Endodermal cell (in vitro differentiated cells): Measurements from ENCODE around the gene SLC22A16. TPM values are rescaled to one million over a fixed set of nuclear protein-coding genes. Genes with fewer than 3 reads are reported as not detected.

ENCODE experiments used
- DNase-seq: peaks from one replicate; pipeline ENCODE4 v3.0.0-alpha.2; 2017
- H3K27ac ChIP-seq: 2 replicates; pipeline ENCODE4 v1.5.1; 2013; ENCODE audit warnings: mild to moderate bottlenecking, low read depth, low read length, moderate library complexity
- H3K27me3 ChIP-seq: 2 replicates; pipeline ENCODE4 v1.6.1; 2013; ENCODE audit warnings: mild to moderate bottlenecking, low read length, moderate library complexity; ENCODE audit not compliant: insufficient read depth, control insufficient read depth, poor library complexity, severe bottlenecking
- H3K36me3 ChIP-seq: 2 replicates; pipeline ENCODE4 v1.7.0; 2013; ENCODE audit warnings: mild to moderate bottlenecking, low read length, moderate library complexity; ENCODE audit not compliant: control insufficient read depth, insufficient read depth
- H3K4me1 ChIP-seq: one replicate; pipeline ENCODE4 v1.7.0; 2013; ENCODE audit warnings: low read length; ENCODE audit not compliant: control insufficient read depth, insufficient read depth
- H3K4me3 ChIP-seq: 2 replicates; pipeline ENCODE4 v1.5.1; 2013; ENCODE audit warnings: mild to moderate bottlenecking, low read length, moderate library complexity
- H3K9ac ChIP-seq: 2 replicates; pipeline ENCODE4 v1.6.1; 2013; ENCODE audit warnings: mild to moderate bottlenecking, low read length, moderate library complexity; ENCODE audit not compliant: poor library complexity, severe bottlenecking; ENCODE audit errors: extremely low read depth
- H3K9me3 ChIP-seq: 2 replicates; pipeline ENCODE4 v1.6.1; 2013; ENCODE audit warnings: mild to moderate bottlenecking, low read length, moderate library complexity; ENCODE audit not compliant: control insufficient read depth
- H3K27ac Mint-ChIP-seq: 2 replicates; pipeline ENCODE4 v1.8.0; 2020; ENCODE audit warnings: mixed read lengths
- H3K27me3 Mint-ChIP-seq: 2 replicates; pipeline ENCODE4 v1.8.0; 2021; ENCODE audit warnings: mild to moderate bottlenecking, mixed read lengths; ENCODE audit not compliant: insufficient read depth
- H3K36me3 Mint-ChIP-seq: 2 replicates; pipeline ENCODE4 v1.8.0; 2020; ENCODE audit warnings: low read depth, mixed read lengths
- H3K4me1 Mint-ChIP-seq: 2 replicates; pipeline ENCODE4 v1.8.0; 2020; ENCODE audit warnings: mixed read lengths
- H3K4me3 Mint-ChIP-seq: 2 replicates; pipeline ENCODE4 v1.8.0; 2020; ENCODE audit warnings: mild to moderate bottlenecking, moderate library complexity, mixed read lengths
- H3K9me3 Mint-ChIP-seq: 2 replicates; pipeline ENCODE4 v1.8.0; 2020; ENCODE audit warnings: mild to moderate bottlenecking, mixed read lengths
- CTCF ChIP-seq: fragments of 200-600 bp; sonication (generic); conservative IDR thresholded peaks from 2 replicates; pipeline ENCODE4 v1.5.0; 2021; ENCODE audit warnings: antibody characterized with exemption, mild to moderate bottlenecking
- WGBS, 2 experiments: methylation state at CpG; one replicate each; pipeline versions ENCODE4 v1.1.5 to v1.1.7; 2013; ENCODE audit warnings: missing lambda C conversion rate in 2 of 2, mixed read lengths in 1 of 2; ENCODE audit not compliant: insufficient coverage in 1 of 2, insufficient read length in 1 of 2; 5-methylcytosine and 5-hydroxymethylcytosine counted together
- total RNA-seq, 2 donors: library from RNA; stranded (reverse); fragmentation: NEBNext Ultra II Directional in 1 of 2; extraction: Animal tissue kit (Norgen Biotek cat#: 25700) in 1 of 2; gene quantifications; 2 replicates in 1 of 2; 3 replicates in 1 of 2; pipeline ENCODE4 v1.2.1, GENCODE V29; 2021

SLC22A16 gene
- total RNA-seq, 2 donors from 2014 or later: not detected

- H3K9ac ChIP-seq: no peak overlapping the region
- Mint-ChIP-seq H3K9me3 (peaks cover 18% of the 10 kb centered on the region), H3K4me3 (no peak overlapping the region), H3K4me1 (no peaks in the 10 kb centered on the region), H3K27ac (no peak overlapping the region), H3K36me3 (no peaks in the 10 kb centered on the region), H3K27me3 (peaks cover 7% of the 10 kb centered on the region)
- peaks cover 8% of the 10 kb centered on the region for H3K27me3 ChIP-seq
- peaks cover 7% of the 10 kb centered on the region for H3K9me3 ChIP-seq
- DNase-seq: no peak
- WGBS, 2 experiments: 84 to 85% methylated on average over 2 to 4 of the region's 4 CpGs
- no peaks in the 10 kb centered on the region for H3K4me1 ChIP-seq
- H3K36me3 ChIP-seq: no peaks in the 10 kb centered on the region
- H3K27ac ChIP-seq: no peak overlapping the region
- TF ChIP-seq CTCF: no peak
- no peak overlapping the region for H3K4me3 ChIP-seq
Observed at GRCh38 chr6:110474500-110474899, 1.9 kb downstream of the SLC22A16 start.

GRCh38 chr6:110472739-110473138 lies 3.7 kb downstream of the SLC22A16 start:
- Mint-ChIP-seq H3K4me3 (no peak overlapping the region), H3K9me3 (peaks cover 18% of the 10 kb centered on the region), H3K36me3 (no peaks in the 10 kb centered on the region), H3K27me3 (peaks cover 6% of the 10 kb centered on the region), H3K27ac (no peak overlapping the region), H3K4me1 (no peaks in the 10 kb centered on the region)
- Histone ChIP-seq H3K9ac (no peak overlapping the region), H3K9me3 (peaks cover 7% of the 10 kb centered on the region), H3K4me3 (no peak overlapping the region), H3K36me3 (no peaks in the 10 kb centered on the region), H3K4me1 (no peaks in the 10 kb centered on the region), H3K27me3 (peaks cover 8% of the 10 kb centered on the region), H3K27ac (no peak overlapping the region)
- WGBS, 2 experiments: 94 to 100% methylated on average over 3 to 4 of the region's 4 CpGs
- DNase-seq: no peak
- no peak for TF ChIP-seq CTCF

GRCh38 chr6:110471726-110472365 lies 4.6 kb downstream of the SLC22A16 start:
- H3K36me3 ChIP-seq: no peaks in the 10 kb centered on the region
- Mint-ChIP-seq H3K36me3 (no peaks in the 10 kb centered on the region), H3K9me3 (peaks cover 18% of the 10 kb centered on the region), H3K4me3 (no peak overlapping the region), H3K27ac (no peak overlapping the region), H3K27me3 (peaks cover 6% of the 10 kb centered on the region), H3K4me1 (no peaks in the 10 kb centered on the region)
- peaks cover 8% of the 10 kb centered on the region for H3K27me3 ChIP-seq
- TF ChIP-seq CTCF: no peak
- H3K4me3 ChIP-seq: no peak overlapping the region
- no peak overlapping the region for H3K9ac ChIP-seq
- 93% methylated on average over 3 of the region's 3 CpGs; no CpG with 5 or more reads in 1 of the 2 experiments for WGBS, 2 experiments
- H3K27ac ChIP-seq: no peak overlapping the region
- H3K4me1 ChIP-seq: no peaks in the 10 kb centered on the region
- peaks cover 7% of the 10 kb centered on the region for H3K9me3 ChIP-seq
- DNase-seq: no peak
